H1 (cell line): ENCODE data around the gene JPH2. TPM values are rescaled to one million over a fixed set of nuclear protein-coding genes. Genes with fewer than 3 reads are reported as not detected.

Experiments
- FOSL1 ChIP-seq: IDR thresholded peaks from 2 replicates; pipeline ENCODE4 v1.6.1; 2011; ENCODE audit warnings: mild to moderate bottlenecking, low read depth, low read length, moderate library complexity; ENCODE audit not compliant: insufficient read depth
- polyA plus RNA-seq, 7 experiments: library from polyadenylated mRNA; depleted of rRNA in 3 of 7; stranded (reverse) in 5 of 7; unstranded in 2 of 7; fragments of >200 nt in 5 of 7; fragments of 200-250 nt in 2 of 7; gene quantifications; 1 replicate in 5 of 7; 2 replicates in 1 of 7; 4 replicates in 1 of 7; pipeline versions ENCODE4 v1.2.1 to v1.2.3, GENCODE V29; 2011 to 2013; ENCODE audit warnings: missing spikeins in 2 of 7, mixed read lengths in 2 of 7
- total RNA-seq: library from RNA; stranded (reverse); fragmentation: NEBNext Ultra II Directional; extraction: Animal tissue kit (Norgen Biotek cat#: 25700); gene quantifications from 2 replicates; pipeline ENCODE4 v1.2.1, GENCODE V29; 2021

JPH2 gene
- total and polyA plus RNA-seq, 2 of the 8 experiments (the other 6 are each of a cell fraction or from before 2014, with no cell fraction given), result 0.59 to 1.3 TPM

DNA sequence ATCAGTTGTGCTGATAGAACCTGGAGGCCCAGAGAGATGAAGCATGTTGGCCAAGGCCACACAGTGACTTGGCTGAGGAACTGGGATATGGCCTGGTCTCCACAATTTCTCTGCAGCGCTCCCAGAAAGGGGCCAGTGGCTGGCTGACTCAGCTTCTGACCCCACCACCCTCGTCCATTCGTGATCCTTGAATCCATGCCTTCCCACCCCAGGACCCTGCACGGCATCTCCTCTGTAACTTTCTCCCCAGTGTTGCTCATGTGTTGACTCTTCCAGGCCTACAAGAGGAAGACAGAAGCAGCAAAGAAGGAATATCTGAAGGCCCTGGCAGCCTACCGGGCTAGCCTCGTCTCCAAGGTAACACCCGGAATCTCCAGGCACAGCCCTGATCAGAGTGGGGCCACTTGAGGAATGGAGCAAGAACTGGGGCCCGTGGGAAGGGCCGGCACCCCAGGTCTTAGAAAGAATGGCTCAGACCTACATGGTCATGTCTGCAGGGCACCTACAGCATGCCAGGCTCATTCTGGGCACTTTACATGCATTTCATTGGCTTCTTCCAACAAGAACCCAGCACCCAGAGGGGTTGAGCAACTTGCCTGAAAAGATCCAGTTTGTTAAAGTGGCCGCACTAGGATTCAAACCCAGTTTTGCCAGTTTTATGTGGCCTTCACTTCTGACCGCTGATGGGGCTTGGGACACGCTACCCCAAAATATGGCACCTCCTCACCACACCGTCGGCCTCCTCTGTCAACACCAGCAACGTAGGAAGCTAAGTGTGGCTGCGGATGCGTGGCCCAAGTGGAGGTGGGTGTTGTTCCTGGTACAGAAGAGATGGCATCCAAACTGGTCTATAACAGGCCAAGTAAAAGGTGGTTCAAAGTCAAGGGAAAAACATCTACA, 122.2 kb downstream of the JPH2 start (continued):
- no peak for TF ChIP-seq FOSL1
- TF ChIP-seq, all 59 proteins: peak for 0

Other genes starting within 250 kb of the JPH2 start
- 31.6 and 31.8 TPM in 2 replicates for gene OSER1, start 23.6 kb upstream of the JPH2 start, total RNA-seq
- gene OSER1, start 23.6 kb upstream of the JPH2 start, polyA plus RNA-seq (2011; rRNA removed), result 13.9 and 24.5 TPM in 2 replicates
- 8.5 and 9.8 TPM in 2 replicates for gene GDAP1L1, start 60.1 kb upstream of the JPH2 start, total RNA-seq
- gene GDAP1L1, start 60.1 kb upstream of the JPH2 start, polyA plus RNA-seq (2011; rRNA removed), result 63.1 and 73.0 TPM in 2 replicates
- gene FITM2, start 124.0 kb upstream of the JPH2 start, total RNA-seq, result 2.0 and 2.1 TPM in 2 replicates
- 1.1 and 1.2 TPM in 2 replicates for gene FITM2, start 124.0 kb upstream of the JPH2 start, polyA plus RNA-seq (2011; rRNA removed)
- gene R3HDML, start 149.9 kb upstream of the JPH2 start, total RNA-seq, result not detected in 2 replicates
- 0.06 TPM in 1 of 2 replicates, not detected in the other for gene R3HDML, start 149.9 kb upstream of the JPH2 start, polyA plus RNA-seq (2011; rRNA removed)
- not detected in 2 replicates for gene HNF4A, start 168.5 kb upstream of the JPH2 start, total RNA-seq
- 0.03 TPM in 1 of 2 replicates, not detected in the other for gene HNF4A, start 168.5 kb upstream of the JPH2 start, polyA plus RNA-seq (2011; rRNA removed)